ENCODE data around the gene RNF17.

GRCh38 chr13:24863748-24864540 is 100.0 kb downstream of the RNF17 start:
- TF ChIP-seq CTCF (IDR thresholded peaks at IDR 0.05; ENCODE audit: insufficient read depth, low read depth, low read length), result no peak
- no peak for TF ChIP-seq EZH2 (IDR thresholded peaks at IDR 0.05; ENCODE audit: insufficient read depth, low read length)

Measured in astrocyte (in vitro differentiated cells and primary cell).